GM12878 (cell line): ENCODE measurements around the gene CAP2. TPM values are rescaled to one million over a fixed set of nuclear protein-coding genes. Genes with fewer than 3 reads are reported as not detected.

Experiments used
- ATAC-seq: fragments of 200-7000 bp; cut with Tn5 transposase; 3 replicates; pipeline ENCODE4 v1.9.1; 2020; ENCODE audit warnings: mild to moderate bottlenecking, moderate library complexity
- BruUV-seq: library from RNA; stranded (reverse); fragments of 400-500 nt; replicated peaks from 2 replicates; lab custom pipeline; 2021; lab: Mats Ljungman, UMichigan
- CTCF ChIA-PET: fragments of 300-600 bp; sonication (Branson Sonifier 250); formaldehyde crosslinking; extraction: SDS; loops from one replicate; lab custom pipeline; 2021; ENCODE audit warnings: inconsistent platforms; lab: Yijun Ruan, JAX
- POLR2A ChIA-PET: fragments of 350-600 bp; formaldehyde crosslinking; extraction: SDS; loops from one replicate; lab custom pipeline; 2021; ENCODE audit warnings: inconsistent platforms; lab: Charles Lee
- RAD21 ChIA-PET: fragments of 300-600 bp; sonication (Branson Sonifier 250); formaldehyde crosslinking; loops from one replicate; lab custom pipeline; 2023; ENCODE audit warnings: antibody characterized with exemption; ENCODE audit not compliant: unreplicated experiment; lab: Charles Lee
- SMC1A ChIA-PET: fragments of 300-600 bp; sonication (Branson Sonifier 250); formaldehyde crosslinking; loops from one replicate; lab custom pipeline; 2023; ENCODE audit not compliant: unreplicated experiment, uncharacterized antibody; lab: Charles Lee
- DNase-seq: peaks from one replicate; pipeline ENCODE4 v3.0.0-alpha.2; 2011; ENCODE audit warnings: low read depth, low spot score
- FAIRE-seq: peaks from 3 replicates; lab custom pipeline; 2011; peaks lifted over from hg19 to GRCh38; lab: Jason Lieb, UNC
- H2AFZ ChIP-seq: 2 replicates; pipeline ENCODE4 v1.6.0; 2011; ENCODE audit warnings: low read depth, low read length, control low read depth; ENCODE audit not compliant: control insufficient read depth
- H3K27ac ChIP-seq: 2 replicates; pipeline ENCODE4 v1.5.1; 2011; ENCODE audit warnings: control low read depth; ENCODE audit not compliant: control insufficient read depth, insufficient read depth
- H3K27me3 ChIP-seq, 2 experiments: replicated peaks in 1 of 2; 2 replicates each; pipeline versions ENCODE4 v1.6.0 to v1.6.1; 2011; ENCODE audit warnings: low read length in 1 of 2; ENCODE audit not compliant: control insufficient read depth in 2 of 2, insufficient read depth in 2 of 2
- H3K36me3 ChIP-seq, 2 experiments: 2 replicates each; pipeline ENCODE4 v1.5.1; 2011; ENCODE audit warnings: low read length in 1 of 2; ENCODE audit not compliant: control insufficient read depth in 2 of 2, insufficient read depth in 2 of 2
- H3K4me1 ChIP-seq: 2 replicates; pipeline ENCODE4 v1.6.1; 2011; ENCODE audit warnings: mild to moderate bottlenecking, low read length, moderate library complexity, mixed read lengths; ENCODE audit not compliant: control insufficient read depth, insufficient read depth
- H3K4me2 ChIP-seq: 2 replicates; pipeline ENCODE4 v1.6.0; 2011; ENCODE audit warnings: control low read depth; ENCODE audit not compliant: control insufficient read depth, insufficient read depth
- H3K4me3 ChIP-seq: fragments of 200-600 bp; sonication (generic); 2 replicates; pipeline ENCODE4 v1.5.1; 2016
- H3K79me2 ChIP-seq: 2 replicates; pipeline ENCODE4 v1.6.0; 2011; ENCODE audit warnings: low read length; ENCODE audit not compliant: control insufficient read depth, insufficient read depth
- H3K9ac ChIP-seq: 2 replicates; pipeline ENCODE4 v1.8.0; 2011; ENCODE audit warnings: low read length, control low read depth, mixed read lengths; ENCODE audit not compliant: control insufficient read depth, insufficient read depth
- H3K9me3 ChIP-seq: replicated peaks from 3 replicates; pipeline ENCODE4 v1.5.1; 2011; ENCODE audit warnings: mild to moderate bottlenecking, low read length; ENCODE audit not compliant: control insufficient read depth, insufficient read depth
- H4K20me1 ChIP-seq: 2 replicates; pipeline ENCODE4 v1.6.0; 2011; ENCODE audit not compliant: control insufficient read depth, insufficient read depth
- CBFB ChIP-seq: IDR thresholded peaks from 2 replicates; pipeline ENCODE4 v1.6.1; 2016; ENCODE audit warnings: antibody characterized with exemption, low read depth
- CEBPB ChIP-seq, 2 experiments: fragments of 150-350 bp in 1 of 2; IDR thresholded peaks; 2 replicates each; pipeline ENCODE4 v1.6.1; 2012 to 2014; ENCODE audit warnings: low read depth in 2 of 2, low read length in 2 of 2, borderline replicate concordance in 1 of 2, inconsistent platforms in 1 of 2
- CREB1 ChIP-seq: IDR thresholded peaks from 2 replicates; pipeline ENCODE4 v1.6.1; 2012; ENCODE audit warnings: low read depth, mild to moderate bottlenecking, inconsistent platforms
- CREM ChIP-seq: IDR thresholded peaks from 2 replicates; pipeline ENCODE4 v1.6.1; 2014; ENCODE audit warnings: antibody characterized with exemption, low read depth
- DPF2 ChIP-seq: fragments of 450-650 bp; IDR thresholded peaks from 2 replicates; pipeline ENCODE4 v1.6.1; 2017; ENCODE audit warnings: mild to moderate bottlenecking
- FOS ChIP-seq: IDR thresholded peaks from 3 replicates; pipeline ENCODE4 v1.6.1; 2011; ENCODE audit warnings: borderline replicate concordance; ENCODE audit not compliant: insufficient read length; ENCODE audit errors: extremely low read depth
- GABPA ChIP-seq: IDR thresholded peaks from 2 replicates; pipeline ENCODE4 v1.6.1; 2014; ENCODE audit warnings: antibody characterized with exemption, low read depth, mild to moderate bottlenecking, inconsistent platforms
- HDAC2 ChIP-seq: fragments of 200-600 bp; sonication (generic); IDR thresholded peaks from 2 replicates; pipeline ENCODE4 v1.6.1; 2017
- IKZF2 ChIP-seq, 2 experiments: fragments of 450-650 bp; IDR thresholded peaks; 2 replicates each; pipeline ENCODE4 v1.6.1; 2017; ENCODE audit warnings: mild to moderate bottlenecking in 2 of 2, moderate library complexity in 2 of 2
- RELA ChIP-seq: fragments of 450-650 bp; IDR thresholded peaks from 2 replicates; pipeline ENCODE4 v1.8.0; 2014; ENCODE audit warnings: borderline replicate concordance; ENCODE audit not compliant: partially characterized antibody
- SRF ChIP-seq, 2 experiments: IDR thresholded peaks; 2 replicates each; pipeline ENCODE4 v1.6.1; 2011; ENCODE audit warnings: low read depth in 2 of 2, low read length in 2 of 2, mild to moderate bottlenecking in 1 of 2, moderate library complexity in 1 of 2
- TBL1XR1 ChIP-seq: IDR thresholded peaks from 2 replicates; pipeline ENCODE4 v1.6.1; 2012; ENCODE audit warnings: low read depth, low read length, improper control_type of control experiment
- ZZZ3 ChIP-seq: IDR thresholded peaks from 2 replicates; pipeline ENCODE4 v1.6.1; 2011; ENCODE audit warnings: low read depth; ENCODE audit not compliant: control insufficient read depth, insufficient read length
- WGBS: methylation state at CpG from one replicate; pipeline ENCODE4 v1.1.6; 2016; ENCODE audit warnings: low lambda C conversion rate; ENCODE audit not compliant: insufficient replicate concordance, insufficient coverage; ENCODE audit errors: missing lambda C conversion rate; 5-methylcytosine and 5-hydroxymethylcytosine counted together
- in situ Hi-C: fragments of 300-500 bp; cut with MboI; formaldehyde crosslinking; loops from 9 replicates; pipeline ENCODE4 v1.14.3; 2018; ENCODE audit warnings: mixed read lengths
- intact Hi-C: fragments of 100-400 bp; cut with micrococcal nuclease; formaldehyde crosslinking; loops from one replicate; pipeline ENCODE4 v1.14.2; 2022; ENCODE audit not compliant: unreplicated experiment
- polyA plus RNA-seq, 11 experiments: library from polyadenylated mRNA; depleted of rRNA in 4 of 11; unstranded in 6 of 11; stranded (reverse) in 5 of 11; fragments of >200 nt; fragmentation: Nextera tagmentation in 4 of 11; fragmentation: Illumina TruSeq in 1 of 11; extraction: Ambion mirVana in 4 of 11; extraction: Trizol in 1 of 11; gene quantifications; 1 replicate in 1 of 11; 2 replicates in 10 of 11; pipeline versions ENCODE4 v1.2.1 to v1.2.3, GENCODE V29; 2011 to 2016; ENCODE audit warnings: inconsistent platforms in 2 of 11, missing spikeins in 2 of 11, low read depth in 1 of 11
- total RNA-seq, 4 experiments: library from RNA; depleted of rRNA in 3 of 4; stranded (reverse); fragments of >200 nt in 3 of 4; fragmentation: Illumina TruSeq in 1 of 4; extraction: Trizol in 1 of 4; gene quantifications; 2 replicates each; pipeline versions ENCODE4 v1.2.1 to v1.2.3, GENCODE V29; 2013 to 2021
- TF ChIP-seq, protein P1 (sequence below): IDR thresholded peaks from 2 replicates; pipeline ENCODE4 v1.6.1; 2011; ENCODE audit warnings: borderline replicate concordance, low read depth, mild to moderate bottlenecking, moderate library complexity, mixed read lengths, low read length; ENCODE audit not compliant: insufficient read depth; ENCODE audit errors: extremely low read length
- TF ChIP-seq, protein P2 (sequence below): fragments of 450-650 bp; IDR thresholded peaks from 2 replicates; pipeline ENCODE4 v1.6.1; 2018; ENCODE audit warnings: borderline replicate concordance, mild to moderate bottlenecking; ENCODE audit not compliant: partially characterized antibody

CAP2 gene
- total and polyA plus RNA-seq, 10 of the 15 experiments (the other 5 are each of a cell fraction or from before 2014, with no cell fraction given): 0.10 to 2.0 (median 0.15) TPM; not detected in 7

DNA sequence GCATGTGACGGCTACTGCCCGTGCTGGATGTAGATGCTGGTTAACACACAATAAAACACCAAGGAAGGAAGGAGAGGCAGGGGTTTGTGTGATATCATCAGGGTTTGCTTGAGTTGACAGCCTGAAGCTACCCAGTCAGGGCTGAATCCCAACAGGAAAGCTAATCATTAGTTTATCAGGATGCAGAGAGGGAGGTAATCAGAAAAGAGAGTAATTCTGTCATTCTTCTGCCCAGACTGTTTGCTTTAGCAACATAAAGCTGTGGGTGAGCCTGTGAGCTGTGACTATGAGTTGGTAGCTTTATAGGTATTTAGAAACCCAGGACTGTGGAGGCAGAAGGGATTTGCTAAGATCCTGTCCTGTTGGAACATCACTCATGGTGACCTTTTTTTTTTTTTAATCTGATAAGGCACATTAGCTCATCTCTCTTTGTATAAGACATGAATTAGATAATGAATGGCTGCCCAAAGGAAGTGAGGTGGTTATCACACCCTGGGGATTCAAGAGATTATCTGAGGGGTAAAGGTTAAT, 79.3 kb downstream of the CAP2 start:
- Histone ChIP-seq H3K4me2 (no peak overlapping the region), H3K9me3 (no peaks in the 10 kb centered on the region), H3K4me1 (no peaks in the 10 kb centered on the region), H4K20me1 (no peaks in the 10 kb centered on the region), H3K9ac (no peak overlapping the region), H3K27me3 (0 out of 4 replicates have a peak, but pooled peaks cover 0 to 2% of the 10 kb centered on the region in 2 experiments), H2AFZ (no peak overlapping the region), H3K27ac (no peak overlapping the region), H3K79me2 (no peaks in the 10 kb centered on the region), H3K36me3 (no peaks in the 10 kb centered on the region), H3K4me3 (no peak overlapping the region)
- intact Hi-C loops: no loop called here
- ChIA-PET RAD21 (interaction anchor here (1.1 to 1.8 kb wide), 3 partner anchors 26 to 111 kb away, joined by 3 to 6 read pairs (median 3); no protein-coding TSS in a partner anchor), POLR2A (interaction anchor here (0.9 to 1.6 kb wide), 4 partner anchors 9 to 127 kb away, joined by 3 to 4 read pairs (median 3); partner anchors contain the start of gene FAM8A1), SMC1A (interaction anchor here (0.6 to 3.9 kb wide), 21 partner anchors 9 to 513 kb away, joined by 3 to 16 read pairs (median 4); partner anchors contain the start of gene CAP2), CTCF (interaction anchor here (1.0 to 1.5 kb wide), 4 partner anchors 11 to 117 kb away, joined by 3 to 5 read pairs (median 4); no protein-coding TSS in a partner anchor)
- TF ChIP-seq TBL1XR1 (no peak), IKZF2 (IDR thresholded peaks at IDR 0.05) (no peak), HDAC2 (no peak), ZZZ3 (no peak), FOS (no peak), RELA (no peak), CEBPB (IDR thresholded peaks at IDR 0.05; ENCODE audit: borderline replicate concordance in 1 of 2, low read depth in 2 of 2, low read length in 2 of 2) (no peak), DPF2 (no peak), CREB1 (no peak), SRF (IDR thresholded peaks at IDR 0.05; ENCODE audit: low read depth in 2 of 2, low read length in 2 of 2) (no peak), GABPA (no peak), CBFB (no peak), CREM (no peak)
- TF ChIP-seq, protein P1, sequence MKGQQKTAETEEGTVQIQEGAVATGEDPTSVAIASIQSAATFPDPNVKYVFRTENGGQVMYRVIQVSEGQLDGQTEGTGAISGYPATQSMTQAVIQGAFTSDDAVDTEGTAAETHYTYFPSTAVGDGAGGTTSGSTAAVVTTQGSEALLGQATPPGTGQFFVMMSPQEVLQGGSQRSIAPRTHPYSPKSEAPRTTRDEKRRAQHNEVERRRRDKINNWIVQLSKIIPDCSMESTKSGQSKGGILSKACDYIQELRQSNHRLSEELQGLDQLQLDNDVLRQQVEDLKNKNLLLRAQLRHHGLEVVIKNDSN: no peak
- TF ChIP-seq, protein P2, sequence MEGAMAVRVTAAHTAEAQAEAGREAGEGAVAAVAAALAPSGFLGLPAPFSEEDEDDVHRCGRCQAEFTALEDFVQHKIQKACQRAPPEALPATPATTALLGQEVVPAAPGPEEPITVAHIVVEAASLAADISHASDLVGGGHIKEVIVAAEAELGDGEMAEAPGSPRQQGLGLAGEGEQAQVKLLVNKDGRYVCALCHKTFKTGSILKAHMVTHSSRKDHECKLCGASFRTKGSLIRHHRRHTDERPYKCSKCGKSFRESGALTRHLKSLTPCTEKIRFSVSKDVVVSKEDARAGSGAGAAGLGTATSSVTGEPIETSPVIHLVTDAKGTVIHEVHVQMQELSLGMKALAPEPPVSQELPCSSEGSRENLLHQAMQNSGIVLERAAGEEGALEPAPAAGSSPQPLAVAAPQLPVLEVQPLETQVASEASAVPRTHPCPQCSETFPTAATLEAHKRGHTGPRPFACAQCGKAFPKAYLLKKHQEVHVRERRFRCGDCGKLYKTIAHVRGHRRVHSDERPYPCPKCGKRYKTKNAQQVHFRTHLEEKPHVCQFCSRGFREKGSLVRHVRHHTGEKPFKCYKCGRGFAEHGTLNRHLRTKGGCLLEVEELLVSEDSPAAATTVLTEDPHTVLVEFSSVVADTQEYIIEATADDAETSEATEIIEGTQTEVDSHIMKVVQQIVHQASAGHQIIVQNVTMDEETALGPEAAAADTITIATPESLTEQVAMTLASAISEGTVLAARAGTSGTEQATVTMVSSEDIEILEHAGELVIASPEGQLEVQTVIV: no peak
- FAIRE-seq (no peak), ATAC-seq (no peak), DNase-seq (no peak)
- in situ Hi-C loops: no loop called here
- no TSS peak for BruUV-seq
- WGBS: 80% methylated on average over 1 of the region's 2 CpGs
